T-helper 2 cell treated with Interferon-gamma antibody and Interleukin-4, amounts not matched to agents 100 ng/mL and 5 ng/mL, for 36 hours (primary cell): Measurements from ENCODE around the gene NDE1. TPM values are rescaled to one million over a fixed set of nuclear protein-coding genes. Genes with fewer than 3 reads are reported as not detected.
"Not testable (repeated sequence)": the region's sequence is repeated elsewhere in the genome, so short reads cannot be mapped to it uniquely, and the experiment has no call there.

Source experiments
- intact Hi-C: fragments of 100-400 bp; cut with micrococcal nuclease; formaldehyde crosslinking; loops from one replicate; pipeline ENCODE4 v1.15.1; 2023
- total RNA-seq: library from RNA; stranded (reverse); gene quantifications from 2 replicates; pipeline ENCODE4 v1.2.3, GENCODE V29; 2022

Gene NDE1, protein sequence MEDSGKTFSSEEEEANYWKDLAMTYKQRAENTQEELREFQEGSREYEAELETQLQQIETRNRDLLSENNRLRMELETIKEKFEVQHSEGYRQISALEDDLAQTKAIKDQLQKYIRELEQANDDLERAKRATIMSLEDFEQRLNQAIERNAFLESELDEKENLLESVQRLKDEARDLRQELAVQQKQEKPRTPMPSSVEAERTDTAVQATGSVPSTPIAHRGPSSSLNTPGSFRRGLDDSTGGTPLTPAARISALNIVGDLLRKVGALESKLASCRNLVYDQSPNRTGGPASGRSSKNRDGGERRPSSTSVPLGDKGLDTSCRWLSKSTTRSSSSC
- 107 and 111 TPM in 2 replicates for total RNA-seq

GRCh38 chr16:15650019-15650697 is at the start of gene NDE1:
Gene NDE1 (plus strand): TSS chr16:15650245. CDS start chr16:15664779, 14,534 bp downstream.
- intact Hi-C loops, result loop anchor here (1.0 kb wide), 2 partner anchors 8 to 23 kb away; no protein-coding TSS in a partner anchor

- intact Hi-C loops, result no loop called here
These were observed 48.7 kb upstream of the NDE1 start for GRCh38 chr16:15601212-15601879.

DNA sequence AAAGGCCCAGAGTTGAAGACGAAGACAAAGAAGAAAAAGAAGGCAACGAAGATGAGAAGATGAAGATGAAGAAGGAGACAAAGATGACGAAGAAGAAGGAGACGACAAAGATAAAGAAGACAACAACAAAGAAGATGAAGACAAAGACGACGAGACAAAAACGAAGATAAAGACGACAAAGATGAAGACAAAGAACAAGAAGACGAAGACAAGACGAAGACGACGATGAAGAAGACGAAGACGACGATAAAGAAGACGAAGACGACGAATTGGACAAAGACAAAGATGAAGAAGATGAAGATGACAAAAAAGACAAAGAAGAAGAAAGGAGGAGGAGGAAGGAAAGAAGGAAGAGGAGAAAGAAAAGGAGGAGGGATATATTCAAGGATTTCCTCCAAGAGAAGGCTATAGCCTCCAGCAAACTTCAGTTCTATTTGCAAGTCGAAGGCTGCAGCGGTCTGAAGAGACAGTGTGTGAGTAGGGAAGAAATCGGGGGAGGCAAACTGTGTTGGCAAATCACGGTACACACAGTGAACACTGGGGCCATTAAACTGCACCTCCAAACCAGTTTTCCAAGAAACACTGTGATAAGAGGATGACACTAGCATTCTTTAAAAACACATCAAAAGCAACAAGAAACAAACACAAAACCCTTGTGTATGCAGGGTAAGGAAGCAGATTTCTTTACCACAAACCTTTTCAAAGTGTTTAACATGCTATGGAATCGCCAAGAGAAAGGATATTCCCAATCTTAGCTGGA is 47.6 kb upstream of the NDE1 start:
- intact Hi-C loops, result no loop called here

DNA sequence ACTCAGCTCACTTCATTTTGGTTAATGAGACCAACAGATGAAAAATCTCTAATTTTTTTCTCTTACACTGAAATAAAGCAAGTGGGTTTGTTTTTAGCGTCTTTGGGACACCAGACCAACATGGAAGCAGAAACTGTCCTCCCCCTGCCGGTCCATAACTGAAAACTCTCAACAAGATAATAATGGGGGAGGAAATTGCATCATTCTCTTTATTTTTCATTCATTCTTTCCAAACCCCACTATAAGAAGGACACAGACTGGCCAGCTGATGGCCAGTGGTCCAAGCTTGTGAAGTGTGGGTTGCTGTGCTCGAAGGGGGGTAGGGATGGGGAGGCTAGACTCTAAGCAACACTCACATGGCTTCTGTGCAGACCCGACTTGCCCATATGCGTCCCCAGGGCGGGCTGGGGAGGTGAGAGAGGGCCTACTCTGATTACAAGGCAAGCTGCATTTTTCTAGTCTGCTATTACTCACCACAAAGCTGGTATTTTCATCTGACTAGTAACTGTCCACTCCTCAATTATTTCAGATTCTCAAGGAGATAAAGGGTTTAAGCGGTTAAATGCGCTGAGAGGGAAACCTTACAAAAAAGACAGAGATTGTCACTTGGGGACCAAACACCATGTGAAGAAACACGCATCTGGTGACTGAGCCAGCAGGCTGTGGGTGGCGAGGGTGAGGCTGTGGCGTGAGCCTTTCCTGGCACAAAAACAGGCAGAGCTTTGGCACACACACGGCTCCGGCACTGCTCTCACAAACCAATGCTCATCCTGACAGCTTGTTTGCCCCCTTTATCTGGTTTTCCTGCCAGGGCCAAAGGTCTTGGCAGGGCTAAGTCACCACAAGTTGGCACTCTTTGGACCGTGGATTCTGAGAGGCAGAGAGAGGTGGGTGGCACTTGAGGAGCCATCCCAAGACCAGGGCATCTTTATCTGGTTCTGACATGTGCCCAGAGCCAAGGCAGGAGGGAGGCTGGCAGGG is 45.3 kb upstream of the NDE1 start:
- intact Hi-C loops, result no loop called here

DNA sequence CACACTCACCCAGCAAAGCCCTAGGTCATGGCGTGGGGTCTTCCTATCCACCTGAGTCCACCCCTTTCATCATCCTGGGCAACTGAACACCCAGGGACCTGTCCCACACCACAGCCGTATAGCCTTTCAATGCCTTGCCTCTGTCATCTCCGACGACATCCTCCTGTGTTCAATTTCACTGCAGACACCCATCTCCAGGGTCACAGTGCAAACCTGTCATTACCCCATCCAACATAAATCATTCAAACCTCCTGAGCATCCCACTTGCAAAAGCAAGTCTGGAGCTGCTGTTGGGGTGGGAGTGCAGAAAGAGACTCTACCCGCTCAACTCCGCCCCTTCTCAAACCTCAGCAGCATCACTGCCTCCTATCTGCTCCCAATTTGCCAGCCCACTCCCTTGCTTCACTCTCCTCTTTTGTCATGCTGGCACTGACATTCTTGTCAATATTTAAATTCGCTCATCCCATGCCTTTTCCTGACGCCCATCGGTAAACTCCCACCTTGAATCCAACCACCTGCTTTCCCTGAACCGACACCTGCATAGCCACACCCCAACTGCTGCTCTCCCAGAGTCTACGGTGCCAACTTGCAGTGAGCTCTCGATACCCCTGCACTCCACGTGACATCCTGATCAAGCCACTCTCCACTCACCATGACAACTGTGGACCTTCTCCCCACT is 44.1 kb upstream of the NDE1 start:
- intact Hi-C loops, result no loop called here

- intact Hi-C loops, result no loop called here
These were observed 43.4 kb upstream of the NDE1 start for GRCh38 chr16:15606518-15607220.

GRCh38 chr16:15607221-15607699 is 42.8 kb upstream of the NDE1 start:
- intact Hi-C loops, result not testable (repeated sequence)

GRCh38 chr16:15607700-15608396 is 42.2 kb upstream of the NDE1 start:
- intact Hi-C loops, result no loop called here

GRCh38 chr16:15608398-15609285 is 41.4 kb upstream of the NDE1 start:
- intact Hi-C loops, result no loop called here

DNA sequence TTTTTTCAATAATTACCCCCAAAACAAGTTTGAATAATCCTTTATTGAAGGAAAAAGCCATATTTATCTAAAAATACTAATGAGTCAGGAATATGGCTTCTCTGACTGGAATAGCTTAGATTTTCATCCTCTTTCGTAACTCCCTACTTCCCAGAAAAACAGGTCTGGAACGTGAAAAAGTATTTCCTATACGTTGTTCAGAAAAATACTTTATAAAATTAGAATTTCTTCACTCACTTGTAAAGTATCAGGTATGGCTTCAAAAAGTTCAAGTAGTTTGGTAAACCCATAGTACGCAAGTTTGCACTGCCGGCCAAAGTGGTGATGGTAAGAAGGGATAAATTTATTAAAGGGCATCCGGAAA is 40.8 kb upstream of the NDE1 start:
- intact Hi-C loops, result no loop called here

GRCh38 chr16:15610369-15610871 is 39.6 kb upstream of the NDE1 start:
- intact Hi-C loops, result no loop called here

- intact Hi-C loops, result no loop called here
These were observed 38.4 kb upstream of the NDE1 start for GRCh38 chr16:15611610-15612009.

DNA sequence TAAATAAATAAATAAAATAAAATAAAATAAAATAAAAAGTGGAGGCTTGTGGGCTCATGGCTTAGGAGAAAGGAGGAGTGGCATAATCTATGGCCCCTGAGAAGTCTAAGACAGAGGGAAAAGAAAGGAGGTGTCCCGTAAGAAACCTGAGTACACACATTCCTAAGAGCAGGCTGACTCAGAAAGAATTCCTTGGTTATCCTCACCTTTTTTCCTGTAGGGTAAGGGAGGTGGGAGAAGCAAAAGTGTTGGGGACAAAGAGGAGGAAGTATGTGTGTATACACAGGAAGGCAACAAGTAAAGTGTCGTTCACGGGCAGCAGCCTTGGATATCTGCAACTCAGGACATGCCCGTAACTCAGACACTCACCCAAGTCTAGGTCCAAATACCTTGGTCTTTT is 36.4 kb upstream of the NDE1 start:
- intact Hi-C loops, result no loop called here

- intact Hi-C loops, result no loop called here
These were observed 34.0 kb upstream of the NDE1 start for GRCh38 chr16:15616012-15616411.

DNA sequence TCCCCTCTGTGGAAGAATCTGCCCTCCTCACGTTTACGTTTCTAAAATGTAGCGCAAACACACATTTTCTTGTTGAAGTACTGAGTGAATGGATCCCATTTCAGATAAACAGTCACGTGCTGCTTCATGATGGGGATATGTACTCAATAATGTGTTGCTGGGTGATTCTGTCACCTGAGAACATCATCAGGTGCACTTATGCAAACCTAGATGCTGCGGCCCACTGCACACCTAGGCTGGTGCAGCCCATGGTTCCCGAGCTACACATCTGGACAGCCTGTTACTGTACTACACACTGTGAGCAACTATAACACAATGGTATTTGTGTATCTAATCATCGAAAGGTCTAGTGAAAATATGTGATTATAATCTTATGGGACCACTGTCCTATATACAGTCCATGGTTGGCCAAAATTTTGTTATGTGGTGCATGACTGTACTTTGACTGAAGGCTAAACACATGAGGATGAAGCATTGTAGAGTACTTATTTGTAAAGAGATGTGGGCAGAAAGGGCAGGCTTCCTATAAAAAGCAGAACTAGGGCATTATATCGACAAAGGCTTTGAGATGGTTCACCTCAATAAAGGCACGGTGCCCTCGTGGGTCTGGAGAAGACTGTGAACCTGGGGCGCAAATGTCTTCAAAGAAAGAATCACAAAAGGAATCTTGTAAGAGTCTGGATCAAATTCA is 33.4 kb upstream of the NDE1 start:
- intact Hi-C loops, result no loop called here

GRCh38 chr16:15617901-15618300 is 32.1 kb upstream of the NDE1 start:
- intact Hi-C loops, result no loop called here

DNA sequence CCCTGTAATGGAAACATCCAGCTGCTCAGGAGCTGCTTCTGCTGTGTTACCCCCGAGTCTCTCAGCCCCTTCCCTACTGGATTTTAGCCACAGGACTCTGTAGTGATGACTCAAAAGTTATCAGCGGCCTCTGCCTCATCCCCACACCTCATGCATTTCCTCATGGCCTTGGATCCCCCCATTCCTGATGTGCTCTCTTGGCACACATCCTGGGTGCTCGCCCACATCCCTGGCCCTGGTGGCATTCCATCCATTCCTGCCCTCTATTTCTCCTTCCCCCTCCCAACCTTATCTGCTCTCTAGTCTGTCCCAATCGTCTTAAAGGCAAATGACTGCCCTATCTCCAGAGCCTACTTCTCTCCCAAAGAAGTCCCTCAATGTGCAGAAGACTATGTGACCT is 31.7 kb upstream of the NDE1 start:
- intact Hi-C loops, result no loop called here
